ENCODE measurements around the gene CACHD1. TPM values are rescaled to one million over a fixed set of nuclear protein-coding genes. Genes with fewer than 3 reads are reported as not detected.

The CACHD1 gene
- total and polyA plus RNA-seq, 9 of the 15 experiments (the other 6 are each of a cell fraction or from before 2014, with no cell fraction given) = 0.07 TPM; not detected in 8

DNA sequence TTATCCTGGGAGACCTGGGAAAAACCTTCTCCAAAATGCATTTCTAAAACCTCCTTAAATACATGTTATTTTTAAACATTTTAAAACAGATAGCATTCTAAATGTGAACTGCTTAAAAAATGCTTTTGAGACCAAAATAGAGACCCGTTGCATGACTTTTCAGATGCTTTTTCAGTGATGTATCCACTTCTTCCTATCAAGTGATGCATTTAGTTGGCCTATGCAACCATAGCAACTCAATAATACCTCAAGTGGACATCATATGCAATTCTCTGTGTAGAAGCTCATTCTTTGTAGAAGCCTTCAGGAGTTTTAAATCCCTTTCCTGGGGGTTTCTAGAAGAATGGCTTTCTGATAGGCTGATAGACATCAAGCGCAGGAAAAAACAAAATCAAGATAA is 180.5 kb downstream of the CACHD1 start:
- no peak overlapping the region for H2AFZ ChIP-seq (ENCODE audit: low read depth, low read length)
- H3K27ac ChIP-seq (ENCODE audit: extremely low read depth, low read depth, low read length) = no peak overlapping the region
- H3K4me2 ChIP-seq (ENCODE audit: insufficient read depth, low read length) = no peak overlapping the region
- no peaks in the 10 kb centered on the region for H3K9me1 ChIP-seq (ENCODE audit: control insufficient read depth, insufficient read depth, low read length)
- H3K9ac ChIP-seq (ENCODE audit: insufficient read depth in 1 of 2, low read depth in 2 of 2, low read length in 2 of 2) = no peak overlapping the region
- peaks cover 0 to 6% of the 10 kb centered on the region in 2 experiments; a peak in 2 of 5 replicates for H3K27me3 ChIP-seq (ENCODE audit: control insufficient read depth in 2 of 2, insufficient read depth in 2 of 2, low read length in 2 of 2)
- ATAC-seq (no peak), FAIRE-seq (no peak), DNase-seq (ENCODE audit: extremely low read depth in 1 of 4, low spot score in 3 of 4) (no peak)
- BruUV-seq (replicated peaks) = no TSS peak
- no peak overlapping the region for H3K4me3 ChIP-seq
- no peaks in the 10 kb centered on the region for H3K79me2 ChIP-seq (ENCODE audit: control insufficient read depth, insufficient read depth, low read length)
- CTCF ChIA-PET (ENCODE audit: low intra/inter-chr PET ratio) = no interaction called here
- H3K4me1 ChIP-seq (replicated peaks in 1 of 2; ENCODE audit: control insufficient read depth in 2 of 2, insufficient read depth in 2 of 2, low read length in 2 of 2) = no peaks in the 10 kb centered on the region
- H3K36me3 ChIP-seq (ENCODE audit: control insufficient read depth, insufficient read depth, low read length) = no peaks in the 10 kb centered on the region
- WGBS (ENCODE audit: insufficient coverage, low coverage, missing lambda C conversion rate) = 0% methylated on average over 2 of the region's 2 CpGs
- POLR2A ChIA-PET = no interaction called here
- intact Hi-C loops (cut with micrococcal nuclease) = no loop called here
- no peaks in the 10 kb centered on the region for H3K9me3 ChIP-seq (replicated peaks; ENCODE audit: control insufficient read depth, insufficient read depth, low read depth, low read length)
- H4K20me1 ChIP-seq (replicated peaks; ENCODE audit: control insufficient read depth, insufficient read depth, low read length) = no peaks in the 10 kb centered on the region
- in situ Hi-C loops (cut with MboI) = no loop called here
- no peak for TF ChIP-seq HNRNPL (IDR thresholded peaks at IDR 0.05; ENCODE audit: low read depth, low read length)
- TF ChIP-seq KAT8 (IDR thresholded peaks at IDR 0.05; ENCODE audit: low read depth) = no peak
- TF ChIP-seq ZNF217 (CRISPR knock-in tag; IDR thresholded peaks at IDR 0.05) = no peak
- TF ChIP-seq BMI1 (IDR thresholded peaks at IDR 0.05; ENCODE audit: low read length) = no peak
- no peak for TF ChIP-seq KLF10 (CRISPR knock-in tag; IDR thresholded peaks at IDR 0.05)
- TF ChIP-seq, protein P1, sequence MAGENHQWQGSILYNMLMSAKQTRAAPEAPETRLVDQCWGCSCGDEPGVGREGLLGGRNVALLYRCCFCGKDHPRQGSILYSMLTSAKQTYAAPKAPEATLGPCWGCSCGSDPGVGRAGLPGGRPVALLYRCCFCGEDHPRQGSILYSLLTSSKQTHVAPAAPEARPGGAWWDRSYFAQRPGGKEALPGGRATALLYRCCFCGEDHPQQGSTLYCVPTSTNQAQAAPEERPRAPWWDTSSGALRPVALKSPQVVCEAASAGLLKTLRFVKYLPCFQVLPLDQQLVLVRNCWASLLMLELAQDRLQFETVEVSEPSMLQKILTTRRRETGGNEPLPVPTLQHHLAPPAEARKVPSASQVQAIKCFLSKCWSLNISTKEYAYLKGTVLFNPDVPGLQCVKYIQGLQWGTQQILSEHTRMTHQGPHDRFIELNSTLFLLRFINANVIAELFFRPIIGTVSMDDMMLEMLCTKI (IDR thresholded peaks at IDR 0.05; ENCODE audit: partially characterized antibody) = no peak
- no peak for TF ChIP-seq TFAP4 (CRISPR knock-in tag; IDR thresholded peaks at IDR 0.05; ENCODE audit: borderline replicate concordance)
- no peak for TF ChIP-seq YY1 (IDR thresholded peaks at IDR 0.05; ENCODE audit: borderline replicate concordance in 1 of 3, control insufficient read depth in 1 of 3, extremely low read depth in 1 of 3, insufficient read depth in 3 of 3, insufficient read length in 1 of 3, insufficient replicate concordance in 2 of 3, low read depth in 1 of 3, low read length in 2 of 3)
- no peak for TF ChIP-seq AFF1 (IDR thresholded peaks at IDR 0.05; ENCODE audit: low read depth in 1 of 2, partially characterized antibody in 2 of 2)
- TF ChIP-seq DPF2 (IDR thresholded peaks at IDR 0.05) = no peak
- no peak for TF ChIP-seq MAX (CRISPR knock-in tag; IDR thresholded peaks at IDR 0.05)
- TF ChIP-seq MCM7 (IDR thresholded peaks at IDR 0.05) = no peak
- TF ChIP-seq KLF1 (tag; IDR thresholded peaks at IDR 0.05) = no peak
- TF ChIP-seq ELF2 (CRISPR knock-in tag; IDR thresholded peaks at IDR 0.05) = no peak
- no peak for TF ChIP-seq ZNF586 (CRISPR knock-in tag; conservative IDR thresholded peaks at IDR 0.05)
- TF ChIP-seq ZBTB34 (CRISPR knock-in tag; IDR thresholded peaks at IDR 0.05) = no peak

All from K562 (cell line).